Stimulated activated CD4-positive, alpha-beta T cell treated with anti-CD3 and anti-CD28 coated beads, Interleukin-12 subunit alpha, Interleukin-12 subunit beta, amount 100 ng/mL, for 4 hours (primary cell): ENCODE measurements around the gene BOC.

Experiments used
- DNase-seq: peaks from one replicate; pipeline ENCODE4 v3.0.0-alpha.2; 2020

Gene BOC

DNA sequence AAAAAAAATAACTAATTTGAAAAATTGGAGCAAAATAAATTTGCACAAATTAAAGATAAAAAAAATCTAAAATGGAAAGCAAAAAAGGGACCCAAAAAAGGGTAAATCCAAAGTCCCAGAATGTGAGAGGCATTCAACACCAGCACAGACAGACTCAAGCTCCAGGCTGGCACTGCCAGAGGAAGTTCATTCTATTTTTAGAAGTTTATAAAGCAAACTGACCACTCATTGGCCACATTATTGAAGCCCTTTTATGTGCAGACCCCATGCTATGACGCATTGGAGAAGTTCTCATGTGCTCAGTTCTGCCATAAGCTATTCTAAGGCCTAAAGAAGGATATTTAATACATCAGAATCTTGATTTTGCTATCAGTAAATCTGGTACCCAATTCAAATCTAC lies 17.6 kb upstream of the BOC start:
- DNase-seq = no peak

DNA sequence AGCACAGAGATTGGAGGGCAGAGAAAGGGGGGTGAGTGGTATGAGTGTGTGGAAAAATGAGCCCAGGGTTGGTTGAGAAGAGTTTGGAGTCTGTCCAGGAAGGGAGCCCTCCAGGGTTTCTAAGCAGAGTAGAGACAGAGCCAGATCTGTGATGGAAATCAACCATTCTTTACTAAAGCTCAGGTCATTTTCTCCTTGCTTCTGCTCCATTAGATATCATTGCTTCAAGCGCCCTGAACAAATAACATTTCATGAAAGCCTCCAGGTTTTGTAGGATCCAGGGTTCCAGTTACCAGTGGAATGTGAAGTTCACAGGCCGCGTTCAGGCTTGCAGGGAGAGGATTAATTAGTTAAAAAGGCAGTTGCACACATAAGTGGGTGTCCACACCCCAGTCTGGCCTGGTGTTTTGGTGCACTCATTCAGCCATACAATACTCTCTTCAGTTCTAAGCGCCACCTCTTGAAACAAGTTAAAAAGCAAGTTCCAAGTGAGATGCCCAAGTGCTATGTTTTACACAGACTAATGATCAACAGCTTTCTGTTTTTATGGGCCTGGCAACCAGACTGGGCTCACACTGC lies 16.4 kb upstream of the BOC start:
- DNase-seq = no peak

DNA sequence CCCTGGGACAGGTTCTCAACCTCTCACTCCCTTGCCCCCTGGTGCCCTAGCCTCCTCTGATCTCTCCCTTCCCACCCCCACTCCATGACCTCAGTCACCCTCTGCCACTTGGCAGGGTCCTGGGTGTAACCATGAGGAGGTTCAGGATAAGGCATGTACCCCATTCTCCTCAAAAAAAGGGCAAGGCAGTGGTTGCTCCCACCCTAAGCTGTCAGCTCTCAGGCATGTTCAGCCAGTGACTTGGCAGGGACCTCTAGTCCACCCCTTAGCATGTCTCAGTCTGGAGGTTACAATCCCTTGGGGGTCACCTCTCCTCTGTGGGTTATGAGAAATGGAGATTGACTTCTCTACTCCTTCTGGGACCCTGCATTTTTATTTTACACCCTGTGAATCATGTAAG lies 11.0 kb upstream of the BOC start:
- DNase-seq = no peak

DNA sequence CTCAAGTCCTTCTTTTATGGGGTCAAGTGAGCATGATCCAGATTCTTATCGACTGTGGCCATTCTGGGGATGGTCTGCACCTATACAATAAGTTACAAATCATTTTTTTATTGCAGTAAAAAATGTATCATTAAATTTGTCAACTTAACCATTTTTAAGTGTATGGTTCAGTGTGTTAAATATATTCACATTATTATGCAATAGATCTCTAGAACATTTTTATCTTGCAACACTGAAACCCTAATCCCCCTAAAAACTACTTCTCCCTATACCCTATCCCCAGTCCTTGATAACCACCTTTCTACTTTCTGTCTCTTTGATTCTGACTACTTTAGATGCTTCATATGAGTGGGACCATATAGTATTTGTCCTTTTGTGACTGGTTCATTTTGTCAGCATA lies 10.4 kb upstream of the BOC start:
- no peak for DNase-seq

DNA sequence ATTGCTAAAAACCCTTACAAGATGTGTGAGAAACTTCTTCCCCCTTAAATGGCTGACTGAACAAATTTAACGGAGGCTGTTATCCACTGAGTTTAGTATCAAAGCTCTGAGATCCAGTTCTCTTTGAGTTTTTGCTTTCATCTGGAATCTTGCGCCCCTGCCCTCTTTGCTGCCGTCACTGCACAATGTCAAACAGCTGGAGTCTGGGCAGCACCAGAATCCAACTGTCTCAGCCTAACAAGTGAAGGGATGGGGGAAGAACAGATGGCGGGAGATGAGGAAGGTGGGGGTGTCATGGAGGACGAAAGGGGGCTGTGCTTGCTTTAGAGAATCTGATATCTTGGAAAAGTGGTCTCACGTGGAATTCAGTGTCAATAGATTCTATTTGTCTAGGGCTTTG lies 7.0 kb upstream of the BOC start:
- no peak for DNase-seq

DNA sequence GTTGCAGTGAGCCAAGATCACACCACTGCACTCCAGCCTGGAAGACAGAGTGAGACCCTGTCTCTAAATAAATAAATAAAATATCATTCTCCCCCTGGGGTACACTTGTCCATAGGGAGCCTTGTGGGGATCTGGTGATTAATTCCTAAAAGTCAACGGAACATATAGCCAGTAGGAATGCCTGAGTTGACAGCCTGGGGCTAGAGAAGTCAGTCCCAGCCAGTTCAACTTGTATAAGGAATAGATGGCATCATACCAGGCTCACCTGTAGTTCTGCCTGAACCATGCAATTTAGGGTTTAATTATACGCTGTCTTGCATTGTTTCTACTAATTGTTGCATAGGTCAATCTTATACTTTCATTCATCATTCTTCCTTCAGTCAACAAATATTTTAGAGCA lies 5.9 kb upstream of the BOC start:
- DNase-seq = no peak

DNA sequence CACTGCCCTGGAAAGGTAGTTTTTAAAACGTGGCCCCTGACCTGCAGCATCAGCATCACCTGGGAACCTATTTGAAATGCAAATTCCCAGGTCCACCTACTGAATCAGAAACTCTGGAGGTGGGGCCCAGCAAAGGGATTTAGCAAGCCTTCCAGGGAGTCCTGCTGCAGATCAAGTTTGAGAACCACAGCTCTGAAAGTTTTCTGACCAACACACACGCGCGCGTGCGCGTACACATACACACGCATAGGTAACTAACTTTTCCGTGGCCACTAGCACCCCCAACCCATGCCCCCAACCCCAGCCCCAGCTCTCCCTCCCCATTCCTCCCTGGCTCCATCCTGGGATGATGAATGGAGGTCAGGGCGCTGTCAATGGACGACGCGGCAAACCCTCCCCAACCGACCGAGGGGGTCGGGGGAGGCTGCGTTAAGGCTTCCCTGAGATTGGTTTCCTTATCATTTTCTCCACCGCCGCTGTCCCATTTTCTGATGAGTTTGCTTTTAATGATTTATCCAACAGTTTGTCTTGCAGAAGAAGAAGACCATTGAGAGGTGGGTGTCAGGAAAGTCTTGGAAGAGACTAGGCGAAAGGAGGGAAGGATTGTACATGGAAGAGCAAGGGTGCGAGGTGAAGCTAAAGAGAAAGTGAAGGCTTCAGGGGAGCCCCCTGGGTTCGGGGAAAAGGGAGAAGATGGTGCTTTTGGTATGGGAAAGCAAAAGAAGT lies 590 bp upstream of the BOC start:
- DNase-seq = no peak

DNA sequence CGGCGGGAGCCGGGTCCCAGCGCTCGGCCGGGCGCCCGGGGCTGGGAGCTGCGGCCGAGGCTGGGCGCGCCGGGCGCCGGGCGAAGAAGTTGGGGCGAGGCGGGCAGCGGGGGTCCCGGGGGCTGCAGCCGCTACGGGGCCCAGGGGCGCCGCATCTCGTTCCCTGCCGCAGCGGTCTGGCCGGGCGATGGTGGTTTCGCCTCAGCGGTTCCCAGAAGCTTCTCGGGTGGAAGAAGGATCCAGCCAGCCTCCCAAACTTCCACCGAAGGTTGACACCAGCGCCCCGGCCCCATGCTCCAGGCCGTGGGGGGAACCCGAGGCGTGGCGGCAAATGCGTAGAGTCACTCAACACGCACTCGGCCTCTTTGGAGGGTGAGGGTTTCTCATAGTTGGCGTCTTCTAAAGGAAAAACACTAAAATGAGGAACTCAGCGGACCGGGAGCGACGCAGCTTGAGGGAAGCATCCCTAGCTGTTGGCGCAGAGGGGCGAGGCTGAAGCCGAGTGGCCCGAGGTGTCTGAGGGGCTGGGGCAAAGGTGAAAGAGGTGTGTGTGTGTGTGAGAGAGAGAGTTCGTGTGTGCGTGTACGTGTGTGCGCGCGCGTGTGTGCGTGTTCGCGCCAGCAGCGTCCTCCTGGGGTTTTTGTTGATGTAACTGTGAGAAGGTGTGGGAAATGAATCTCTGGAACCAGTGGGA lies 940 bp downstream of the BOC start:
- DNase-seq = no peak

DNA sequence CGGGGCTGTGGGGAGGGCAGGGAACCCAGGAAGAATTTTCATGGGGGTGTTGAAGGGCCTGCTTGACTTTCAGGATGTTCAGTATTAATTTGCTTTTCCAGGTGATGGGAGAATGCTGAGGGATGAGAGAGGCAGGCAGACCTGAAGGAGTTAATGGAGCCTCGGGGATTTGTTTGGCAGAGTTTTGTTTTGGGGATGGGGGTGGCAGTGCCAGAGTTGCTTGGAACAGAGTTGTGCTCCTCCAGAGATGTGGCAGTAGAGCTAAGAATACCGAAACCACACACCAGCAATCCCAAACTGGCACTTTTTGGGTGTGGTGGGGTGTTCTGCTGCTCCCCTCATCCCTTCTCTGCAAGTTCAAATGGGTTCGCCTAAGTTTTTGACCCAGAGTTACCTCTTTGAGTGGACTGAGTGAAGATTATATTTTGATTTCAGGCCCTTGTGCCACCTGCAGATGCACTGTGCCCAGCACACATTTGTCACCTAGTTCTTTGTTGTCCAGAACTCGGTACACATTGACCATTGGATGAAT lies 1.6 kb downstream of the BOC start:
- no peak for DNase-seq

DNA sequence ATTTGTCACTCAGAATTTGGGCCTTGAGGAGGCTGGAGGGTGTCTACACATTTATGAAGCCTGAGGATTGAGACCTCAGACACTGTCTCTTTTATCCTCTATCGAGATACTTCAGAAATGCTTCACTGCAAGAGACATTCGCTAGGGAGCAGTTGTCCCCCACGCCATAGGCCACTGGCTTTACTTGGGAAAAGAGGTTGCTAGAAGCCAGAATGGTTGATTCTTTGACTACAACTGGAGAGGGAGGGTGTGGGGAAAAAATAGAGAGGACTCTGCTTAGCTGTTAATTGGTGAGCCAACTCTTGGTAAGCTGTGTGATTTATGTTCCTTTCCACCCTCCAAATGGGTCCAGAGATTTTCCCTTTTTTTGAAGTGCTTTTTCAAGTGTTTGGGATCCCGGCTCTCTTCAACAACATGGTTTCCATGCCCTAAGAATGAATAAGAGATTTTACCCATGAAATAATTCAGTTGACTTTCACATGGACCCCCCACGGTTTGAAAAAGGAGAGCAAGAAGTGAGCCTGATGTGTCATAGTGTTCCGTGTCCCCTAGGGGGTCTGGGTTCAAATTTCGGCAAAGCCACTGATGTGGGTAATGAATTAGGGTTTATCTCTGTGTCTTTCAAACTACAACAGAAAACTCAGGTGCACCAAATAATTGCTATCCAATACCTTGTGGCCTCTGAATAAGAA lies 2.7 kb downstream of the BOC start:
- DNase-seq = no peak

DNA sequence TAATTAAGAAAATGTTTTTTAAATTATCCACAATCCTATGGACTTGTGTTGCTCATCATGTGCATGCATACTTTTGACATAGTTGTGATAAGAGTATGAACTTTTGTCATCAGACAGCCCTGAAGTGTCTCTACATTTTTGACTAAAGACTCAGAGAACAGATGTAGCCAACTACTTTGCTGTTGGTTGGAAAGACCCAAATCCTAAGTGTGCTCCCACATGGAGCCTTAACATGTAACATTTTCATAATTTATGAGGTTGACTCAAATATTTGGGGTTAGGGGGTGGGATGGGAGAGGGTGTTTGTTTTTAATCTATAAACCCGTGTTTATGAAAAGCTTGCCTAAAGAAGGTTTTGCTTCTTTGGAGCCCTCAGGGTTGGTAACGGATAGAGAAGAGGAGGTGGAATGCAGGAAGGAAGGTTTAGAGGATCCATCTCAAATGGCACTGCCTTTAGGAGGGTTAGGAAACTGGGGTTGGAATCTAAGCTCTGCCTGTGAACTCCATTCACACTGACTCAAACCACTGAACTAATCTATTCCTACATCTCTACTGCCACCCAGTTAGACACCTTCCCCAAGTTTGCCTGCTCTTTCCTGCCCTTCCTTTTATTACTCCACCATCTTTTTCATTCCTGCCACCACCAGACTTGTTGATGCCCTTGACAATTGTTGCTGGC lies 3.7 kb downstream of the BOC start:
- DNase-seq = no peak

DNA sequence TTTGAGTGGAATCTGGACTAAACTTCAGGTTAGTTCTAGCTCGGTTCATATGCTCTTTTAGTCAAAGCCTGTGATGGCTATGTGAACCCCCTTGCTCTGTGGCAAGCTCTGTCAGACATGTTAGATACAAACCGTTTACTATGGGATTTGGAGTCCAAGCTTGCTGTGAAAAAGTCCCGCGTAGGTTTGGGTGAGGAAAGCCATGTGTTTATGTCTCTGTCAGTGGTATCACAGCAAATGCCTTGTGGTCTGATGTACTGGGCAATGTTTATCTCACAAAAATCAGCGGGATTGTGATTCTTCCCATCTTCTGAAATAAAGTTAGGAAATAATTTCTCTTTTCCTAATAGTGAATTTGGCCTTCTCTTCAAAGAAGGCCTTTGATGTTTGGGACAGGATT lies 5.0 kb downstream of the BOC start:
- DNase-seq = no peak

DNA sequence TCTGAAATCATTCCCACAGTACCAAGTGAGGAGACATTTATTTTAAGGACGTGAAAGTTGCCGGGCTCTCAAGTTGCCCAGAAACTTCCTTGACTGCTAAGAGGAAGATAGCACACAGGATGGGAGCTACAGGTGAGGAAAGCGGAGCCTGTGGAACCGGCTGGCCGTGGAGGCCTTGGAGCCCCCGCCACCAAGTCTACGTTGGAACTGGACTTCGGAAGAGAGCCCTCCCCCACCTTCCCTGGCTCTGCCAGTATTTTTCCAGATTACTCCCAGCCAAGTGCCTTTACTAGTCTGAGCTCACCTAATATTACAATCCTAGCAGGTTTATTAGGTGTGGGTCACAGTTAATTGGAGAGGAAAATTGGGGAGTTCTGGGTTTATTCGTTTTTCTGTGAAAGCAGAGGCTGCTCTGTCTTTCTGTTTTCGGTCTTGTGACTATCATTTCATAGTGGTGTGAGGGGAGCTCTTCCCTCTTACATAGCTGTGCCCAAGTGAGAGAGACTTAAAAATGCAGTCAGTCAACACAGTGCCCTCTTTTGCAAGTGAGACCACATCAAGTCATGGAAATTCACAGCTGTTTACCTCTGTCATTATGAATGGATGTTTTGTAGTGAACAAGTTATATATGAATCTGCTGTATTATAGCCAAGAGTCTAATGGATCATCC lies 6.8 kb downstream of the BOC start:
- no peak for DNase-seq

DNA sequence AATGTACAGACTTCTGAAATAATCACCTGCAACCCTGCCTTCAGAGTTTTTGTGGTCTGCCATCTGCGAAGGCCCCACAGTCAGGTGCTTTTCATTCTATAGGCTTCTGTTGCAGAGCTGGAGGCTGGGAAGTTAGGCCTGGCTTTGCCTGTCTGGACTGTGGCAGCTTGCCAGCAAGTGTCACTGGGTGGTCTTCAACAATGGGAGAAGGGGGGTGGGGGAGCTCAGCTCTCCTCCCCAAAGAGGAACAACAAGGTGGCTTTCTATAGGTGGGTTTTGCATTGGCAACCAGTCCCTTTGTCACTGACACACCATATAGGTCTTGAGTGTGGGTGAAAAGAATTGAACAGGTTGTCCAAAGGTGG lies 7.3 kb downstream of the BOC start:
- no peak for DNase-seq

DNA sequence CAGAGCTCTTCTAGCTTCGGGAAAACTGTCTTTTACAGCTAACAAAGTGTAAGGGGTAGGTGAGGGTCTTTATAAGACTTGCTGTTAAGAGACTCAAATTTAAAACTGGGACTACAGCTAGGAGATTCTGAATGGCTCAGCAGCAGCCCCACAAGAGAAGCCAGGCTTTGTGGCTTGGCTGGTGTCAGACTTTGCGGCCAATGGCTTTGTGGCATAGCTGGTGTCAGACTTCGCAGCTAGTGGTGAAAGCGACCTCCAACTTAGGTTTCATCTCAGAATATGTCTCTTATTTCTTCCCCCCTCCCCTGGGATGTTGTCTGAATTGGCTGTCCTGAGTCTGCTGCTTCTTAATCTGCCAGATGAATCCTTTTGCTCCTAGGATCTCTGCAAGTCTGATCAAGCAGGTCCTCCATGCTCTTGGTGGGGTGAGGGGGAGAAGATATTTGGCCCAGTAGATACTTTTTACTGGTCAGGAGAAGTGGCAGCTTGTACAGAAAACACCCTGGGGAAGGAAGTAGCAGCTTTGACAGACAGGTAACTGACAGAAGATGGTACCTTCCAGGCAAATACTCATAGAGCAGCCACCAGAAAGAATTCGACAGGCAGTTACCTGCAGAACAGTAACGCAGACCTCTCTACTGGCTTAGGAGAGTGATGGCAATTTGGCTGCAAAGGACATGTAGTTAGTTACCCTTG lies 8.4 kb downstream of the BOC start:
- DNase-seq = no peak

DNA sequence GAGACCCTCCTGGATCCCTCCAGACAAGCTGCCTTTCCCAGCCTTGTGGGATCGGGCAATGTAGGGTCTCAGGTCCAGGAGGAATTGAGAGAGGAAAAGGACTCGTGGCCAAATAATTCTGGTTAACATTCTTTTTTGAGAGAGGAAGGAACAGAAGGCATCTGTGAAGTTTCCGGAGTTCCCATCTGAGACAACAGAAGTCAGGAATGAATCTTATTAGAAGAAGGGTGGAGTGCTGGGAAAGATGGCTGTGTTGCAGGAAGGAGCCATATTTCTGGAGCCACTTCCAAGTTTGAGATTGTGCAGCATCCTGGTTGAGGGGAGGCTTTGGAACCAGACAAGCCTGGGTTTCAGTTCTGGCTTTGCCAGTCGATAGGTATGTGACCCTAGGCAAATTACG lies 9.4 kb downstream of the BOC start:
- no peak for DNase-seq

DNA sequence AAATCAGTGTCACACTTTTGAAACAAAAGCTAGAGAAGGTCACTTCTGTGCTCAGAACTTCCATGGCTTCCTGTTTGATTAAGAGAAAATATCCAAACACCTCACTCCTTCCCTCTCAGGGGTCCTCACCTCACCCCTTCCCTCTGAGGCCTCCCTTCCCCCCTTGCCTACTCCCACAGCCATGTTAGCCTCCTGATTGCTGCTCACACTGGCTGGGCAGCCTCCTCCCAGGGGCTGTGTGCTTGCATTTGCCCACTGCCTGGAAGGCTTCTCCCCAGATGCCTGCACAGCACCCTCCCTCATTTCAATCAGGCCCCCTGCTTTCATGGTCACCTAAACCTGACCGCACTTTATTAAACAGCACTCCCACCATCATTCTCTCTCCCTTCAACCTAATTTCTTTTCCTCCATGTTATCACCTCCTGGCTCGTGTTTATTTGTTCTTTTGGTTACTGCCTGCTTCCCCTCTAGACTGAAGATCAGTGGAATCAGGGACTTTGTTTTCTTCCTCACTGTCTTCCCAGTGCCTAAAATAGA lies 10.4 kb downstream of the BOC start:
- DNase-seq = no peak

DNA sequence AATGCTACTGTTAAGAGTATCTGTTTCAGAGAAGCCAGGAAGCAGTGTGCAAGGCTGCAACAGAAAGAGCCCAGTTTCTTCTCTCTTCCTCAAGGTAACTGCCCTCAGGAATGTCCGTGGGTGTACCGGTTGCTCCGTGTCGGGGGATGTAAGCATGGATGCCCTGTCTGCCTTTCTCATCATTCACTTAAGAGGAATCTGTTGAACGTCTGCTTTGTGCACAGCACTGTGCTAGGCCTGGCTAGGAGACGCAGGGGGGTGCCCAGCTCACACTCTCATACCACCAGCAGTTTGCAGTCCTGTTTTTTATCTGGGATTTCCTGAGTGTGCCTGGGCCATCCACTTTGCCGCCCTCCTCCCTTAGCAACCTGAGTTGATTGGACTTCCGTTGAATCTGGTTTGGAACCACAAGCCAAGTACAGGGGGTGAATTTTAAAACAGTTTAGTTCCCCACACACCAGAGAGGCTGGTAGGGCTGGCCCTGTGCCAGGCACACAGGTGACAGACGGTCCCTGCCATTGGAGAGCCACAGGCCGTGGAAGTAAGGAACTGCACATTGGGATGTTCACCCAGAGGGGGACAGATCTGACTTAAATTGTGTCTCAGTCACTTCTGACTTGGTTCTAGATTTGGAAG lies 11.2 kb downstream of the BOC start:
- DNase-seq = no peak

DNA sequence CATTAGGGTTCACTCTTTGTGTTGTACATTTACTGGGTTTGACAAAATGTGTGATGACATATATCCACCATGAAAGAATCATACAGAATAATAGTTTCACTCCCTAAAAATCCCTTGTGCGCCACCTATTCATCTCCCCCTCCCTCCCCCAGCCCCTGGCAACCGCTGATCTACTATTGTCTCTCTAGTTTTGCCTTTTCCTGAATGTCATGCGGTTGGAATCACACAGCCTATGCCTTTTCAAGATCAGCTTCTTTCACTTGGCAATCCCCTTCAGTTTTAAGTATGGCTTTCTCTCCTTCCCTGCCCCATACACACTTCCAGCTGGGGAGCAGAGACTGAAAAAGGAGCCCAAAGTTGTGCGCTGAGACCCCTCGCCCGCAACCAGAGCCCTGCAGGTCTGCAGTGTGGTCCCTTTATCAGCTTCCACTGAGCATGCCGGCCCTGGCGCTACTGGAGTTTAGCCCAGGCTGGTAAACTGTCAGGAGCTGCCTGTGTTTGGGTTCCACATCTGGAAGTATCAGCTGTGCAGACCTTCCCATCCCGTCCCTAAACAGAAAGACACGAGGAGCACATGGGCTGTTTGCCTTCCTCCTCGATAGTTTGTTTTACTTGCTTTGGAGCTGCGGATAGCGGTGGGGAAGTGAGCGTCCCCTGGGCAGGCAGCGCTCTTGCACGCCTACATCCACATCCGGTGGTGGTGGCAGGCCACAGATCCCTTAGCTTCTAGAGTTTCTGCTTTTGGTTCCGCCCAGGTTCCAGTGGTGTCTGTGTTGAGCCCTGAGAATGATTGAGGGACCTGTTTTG lies 12.3 kb downstream of the BOC start:
- DNase-seq = no peak

DNA sequence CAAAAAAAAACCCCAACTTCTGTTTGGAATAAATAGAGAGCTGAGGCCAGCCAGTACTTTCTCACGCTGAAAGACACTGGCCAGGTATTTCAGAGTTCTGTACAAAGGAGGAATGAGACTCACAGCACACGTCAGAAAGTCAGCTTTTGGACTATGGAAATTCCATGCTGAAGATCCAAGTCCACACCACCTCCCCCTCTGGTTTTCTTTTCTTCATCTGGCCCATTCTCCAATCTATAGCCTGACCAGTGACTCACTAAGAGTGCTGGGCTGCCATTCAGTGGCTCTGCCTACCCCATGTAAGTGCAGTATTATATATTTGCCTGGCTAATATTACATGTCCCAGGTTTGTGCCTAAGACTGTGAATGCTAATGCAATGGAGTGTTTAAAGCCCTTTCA lies 13.9 kb downstream of the BOC start:
- no peak for DNase-seq
